OCI-LY3 (cell line): ENCODE measurements around the gene KCNK6.

Source experiments
- EZH2phosphoT487 ChIP-seq: fragments of 200-600 bp; shearing (Covaris generic); IDR thresholded peaks from 2 replicates; pipeline ENCODE4 v1.6.1; 2018; ENCODE audit warnings: antibody characterized with exemption, mixed run types, low read depth
- TF ChIP-seq, protein P1 (sequence below): fragments of 200-600, 300-600 bp; sonication (generic); IDR thresholded peaks from 2 replicates; pipeline ENCODE4 v1.5.1; 2014; ENCODE audit warnings: antibody characterized with exemption, low read length, low read depth

DNA sequence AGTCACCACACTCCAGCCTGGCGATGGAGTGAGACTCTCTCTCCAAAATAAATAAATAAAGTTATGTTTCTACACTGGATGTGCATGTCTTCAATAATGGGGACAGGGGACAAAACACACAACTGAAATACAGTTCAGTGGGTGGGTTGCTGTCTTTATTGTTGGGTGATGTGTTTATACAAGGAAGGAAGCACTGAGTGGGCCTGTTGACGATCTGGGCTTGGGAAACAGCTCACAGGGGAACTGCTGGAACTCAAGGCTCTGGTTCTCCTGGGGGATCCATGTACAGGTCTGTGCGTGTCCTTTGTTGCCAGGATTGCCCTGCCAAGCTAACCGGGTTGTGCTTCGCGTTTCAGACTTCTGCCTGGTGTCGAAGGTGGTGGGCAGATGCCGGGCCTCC, 36.4 kb upstream of the KCNK6 start:
- TF ChIP-seq, protein P1, sequence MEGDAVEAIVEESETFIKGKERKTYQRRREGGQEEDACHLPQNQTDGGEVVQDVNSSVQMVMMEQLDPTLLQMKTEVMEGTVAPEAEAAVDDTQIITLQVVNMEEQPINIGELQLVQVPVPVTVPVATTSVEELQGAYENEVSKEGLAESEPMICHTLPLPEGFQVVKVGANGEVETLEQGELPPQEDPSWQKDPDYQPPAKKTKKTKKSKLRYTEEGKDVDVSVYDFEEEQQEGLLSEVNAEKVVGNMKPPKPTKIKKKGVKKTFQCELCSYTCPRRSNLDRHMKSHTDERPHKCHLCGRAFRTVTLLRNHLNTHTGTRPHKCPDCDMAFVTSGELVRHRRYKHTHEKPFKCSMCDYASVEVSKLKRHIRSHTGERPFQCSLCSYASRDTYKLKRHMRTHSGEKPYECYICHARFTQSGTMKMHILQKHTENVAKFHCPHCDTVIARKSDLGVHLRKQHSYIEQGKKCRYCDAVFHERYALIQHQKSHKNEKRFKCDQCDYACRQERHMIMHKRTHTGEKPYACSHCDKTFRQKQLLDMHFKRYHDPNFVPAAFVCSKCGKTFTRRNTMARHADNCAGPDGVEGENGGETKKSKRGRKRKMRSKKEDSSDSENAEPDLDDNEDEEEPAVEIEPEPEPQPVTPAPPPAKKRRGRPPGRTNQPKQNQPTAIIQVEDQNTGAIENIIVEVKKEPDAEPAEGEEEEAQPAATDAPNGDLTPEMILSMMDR, result no peak
- no peak for TF ChIP-seq EZH2phosphoT487
